IPS-18a (cell line): ENCODE measurements around the gene NT5E.

Experiments
- H3K27ac ChIP-seq: one replicate; pipeline ENCODE4 v1.5.1; 2013; ENCODE audit warnings: low read length
- H3K27me3 ChIP-seq: one replicate; pipeline ENCODE4 v1.6.1; 2013; ENCODE audit warnings: mild to moderate bottlenecking, low read length; ENCODE audit not compliant: control insufficient read depth, insufficient read depth
- H3K36me3 ChIP-seq: one replicate; pipeline ENCODE4 v1.6.1; 2013; ENCODE audit warnings: low read depth, low read length; ENCODE audit not compliant: control insufficient read depth
- H3K4me1 ChIP-seq: one replicate; pipeline ENCODE4 v1.6.1; 2013; ENCODE audit warnings: low read depth, low read length; ENCODE audit not compliant: control insufficient read depth
- H3K4me3 ChIP-seq: one replicate; pipeline ENCODE4 v1.5.1; 2013; ENCODE audit warnings: low read length
- H3K9ac ChIP-seq: one replicate; pipeline ENCODE4 v1.6.1; 2013; ENCODE audit warnings: mild to moderate bottlenecking, low read length, moderate library complexity
- H3K9me3 ChIP-seq: one replicate; pipeline ENCODE4 v1.6.1; 2013; ENCODE audit warnings: low read depth, low read length; ENCODE audit not compliant: control insufficient read depth

Gene NT5E

GRCh38 chr6:85406641-85407075 is 43.2 kb upstream of the NT5E start:
- Histone ChIP-seq H3K9me3 (no peaks in the 10 kb centered on the region), H3K36me3 (no peaks in the 10 kb centered on the region), H3K4me1 (peaks cover 12% of the 10 kb centered on the region), H3K9ac (no peak overlapping the region), H3K27me3 (no peaks in the 10 kb centered on the region), H3K27ac (no peak overlapping the region), H3K4me3 (no peak overlapping the region)

- Histone ChIP-seq H3K4me1 (peaks cover 10% of the 10 kb centered on the region), H3K4me3 (no peak overlapping the region), H3K9me3 (no peaks in the 10 kb centered on the region), H3K27ac (no peak overlapping the region), H3K36me3 (no peaks in the 10 kb centered on the region), H3K9ac (no peak overlapping the region), H3K27me3 (no peaks in the 10 kb centered on the region)
Observed at GRCh38 chr6:85408039-85408438, 41.8 kb upstream of the NT5E start.

GRCh38 chr6:85412911-85413430 is 36.9 kb upstream of the NT5E start:
- Histone ChIP-seq H3K9ac (no peak overlapping the region), H3K36me3 (no peaks in the 10 kb centered on the region), H3K4me1 (no peaks in the 10 kb centered on the region), H3K9me3 (no peaks in the 10 kb centered on the region), H3K27ac (no peak overlapping the region), H3K4me3 (no peak overlapping the region), H3K27me3 (no peaks in the 10 kb centered on the region)

GRCh38 chr6:85416049-85416448 is 33.8 kb upstream of the NT5E start:
- Histone ChIP-seq H3K36me3 (no peaks in the 10 kb centered on the region), H3K9ac (no peak overlapping the region), H3K4me1 (no peaks in the 10 kb centered on the region), H3K27ac (no peak overlapping the region), H3K9me3 (no peaks in the 10 kb centered on the region), H3K4me3 (no peak overlapping the region), H3K27me3 (no peaks in the 10 kb centered on the region)

- no peak overlapping the region for H3K9ac ChIP-seq
- H3K27me3 ChIP-seq = no peaks in the 10 kb centered on the region
- no peaks in the 10 kb centered on the region for H3K4me1 ChIP-seq
- no peaks in the 10 kb centered on the region for H3K36me3 ChIP-seq
- H3K9me3 ChIP-seq = no peaks in the 10 kb centered on the region
- H3K27ac ChIP-seq = no peak overlapping the region
- no peak overlapping the region for H3K4me3 ChIP-seq
Observed at GRCh38 chr6:85416766-85417165, 33.1 kb upstream of the NT5E start.

- H3K9me3 ChIP-seq = no peaks in the 10 kb centered on the region
- H3K4me3 ChIP-seq = no peak overlapping the region
- H3K9ac ChIP-seq = no peak overlapping the region
- H3K27me3 ChIP-seq = no peaks in the 10 kb centered on the region
- no peak overlapping the region for H3K27ac ChIP-seq
- H3K4me1 ChIP-seq = no peaks in the 10 kb centered on the region
- H3K36me3 ChIP-seq = no peaks in the 10 kb centered on the region
Observed at GRCh38 chr6:85417336-85417735, 32.5 kb upstream of the NT5E start.

- Histone ChIP-seq H3K4me3 (no peak overlapping the region), H3K4me1 (no peaks in the 10 kb centered on the region), H3K36me3 (no peaks in the 10 kb centered on the region), H3K9me3 (no peaks in the 10 kb centered on the region), H3K27ac (no peak overlapping the region), H3K27me3 (no peaks in the 10 kb centered on the region), H3K9ac (no peak overlapping the region)
Observed at GRCh38 chr6:85418059-85418458, 31.8 kb upstream of the NT5E start.

GRCh38 chr6:85419046-85419759 is 30.7 kb upstream of the NT5E start:
- Histone ChIP-seq H3K9ac (no peak overlapping the region), H3K4me1 (no peaks in the 10 kb centered on the region)

GRCh38 chr6:85420551-85420950 is 29.3 kb upstream of the NT5E start:
- Histone ChIP-seq H3K36me3 (no peaks in the 10 kb centered on the region), H3K27me3 (no peaks in the 10 kb centered on the region), H3K4me1 (no peaks in the 10 kb centered on the region), H3K4me3 (no peak overlapping the region), H3K27ac (no peak overlapping the region), H3K9me3 (no peaks in the 10 kb centered on the region), H3K9ac (no peak overlapping the region)

More at GRCh38 chr6:85419046-85419759, 30.7 kb upstream of the NT5E start:
- Histone ChIP-seq H3K27me3 (no peaks in the 10 kb centered on the region), H3K4me3 (no peak overlapping the region), H3K27ac (no peak overlapping the region), H3K36me3 (no peaks in the 10 kb centered on the region), H3K9me3 (no peaks in the 10 kb centered on the region)

- H3K9me3 ChIP-seq = no peaks in the 10 kb centered on the region
- H3K36me3 ChIP-seq = no peaks in the 10 kb centered on the region
- no peak overlapping the region for H3K9ac ChIP-seq
- no peak overlapping the region for H3K27ac ChIP-seq
- H3K27me3 ChIP-seq = no peaks in the 10 kb centered on the region
- H3K4me3 ChIP-seq = no peak overlapping the region
- H3K4me1 ChIP-seq = no peaks in the 10 kb centered on the region
Observed at GRCh38 chr6:85421181-85421580, 28.7 kb upstream of the NT5E start.

- no peaks in the 10 kb centered on the region for H3K4me1 ChIP-seq
- H3K4me3 ChIP-seq = no peak overlapping the region
Observed at GRCh38 chr6:85421972-85422371, 27.9 kb upstream of the NT5E start.

GRCh38 chr6:85422996-85423395 is 26.9 kb upstream of the NT5E start:
- H3K9me3 ChIP-seq = peaks cover 3% of the 10 kb centered on the region
- H3K4me1 ChIP-seq = no peaks in the 10 kb centered on the region
- H3K27ac ChIP-seq = no peak overlapping the region
- no peaks in the 10 kb centered on the region for H3K36me3 ChIP-seq
- no peaks in the 10 kb centered on the region for H3K27me3 ChIP-seq
- no peak overlapping the region for H3K9ac ChIP-seq
- H3K4me3 ChIP-seq = no peak overlapping the region

More at GRCh38 chr6:85421972-85422371, 27.9 kb upstream of the NT5E start:
- no peaks in the 10 kb centered on the region for H3K36me3 ChIP-seq
- H3K9me3 ChIP-seq = peaks cover 3% of the 10 kb centered on the region
- H3K27ac ChIP-seq = no peak overlapping the region
- H3K9ac ChIP-seq = no peak overlapping the region
- no peaks in the 10 kb centered on the region for H3K27me3 ChIP-seq
